ENCODE results near the gene ABCC1. TPM values are rescaled to one million over a fixed set of nuclear protein-coding genes. Genes with fewer than 3 reads are reported as not detected.

ABCC1 gene
- total and polyA plus RNA-seq, 2 donors from 2014 or later: 4.6 to 29.7 TPM

- no peaks in the 10 kb centered on the region for H3K9me3 ChIP-seq (ENCODE audit: control insufficient read depth in 2 of 3, insufficient read depth in 1 of 3, low read length in 3 of 3)
- intact Hi-C loops (cut with DNase I): no loop called here
- peaks cover 0 to 28% (median 5%) of the 10 kb centered on the region in 3 donors for H3K36me3 ChIP-seq (ENCODE audit: control insufficient read depth in 2 of 3, insufficient read depth in 3 of 3, low read length in 3 of 3)
- no peak for TF ChIP-seq CTCF (IDR thresholded peaks at IDR 0.05; ENCODE audit: borderline replicate concordance, extremely low read depth, insufficient read depth)
- no peak for FAIRE-seq
- no peaks in the 10 kb centered on the region for H3K27me3 ChIP-seq (ENCODE audit: control insufficient read depth, insufficient read depth, low read length)
- H3K27ac ChIP-seq (ENCODE audit: low read depth in 2 of 2, low read length in 2 of 2): no peak overlapping the region
- DNase-seq: peak in 1 of 5 donors; percentile 24
- no peaks in the 10 kb centered on the region for H3K4me1 ChIP-seq (ENCODE audit: control insufficient read depth in 2 of 3, insufficient read depth in 2 of 3, low read depth in 1 of 3, low read length in 3 of 3)
- H3K4me3 ChIP-seq (ENCODE audit: low read length in 3 of 3): no peak overlapping the region
- no peak overlapping the region for H3K9ac ChIP-seq (ENCODE audit: low read length in 3 of 3)
Measured at GRCh38 chr16:16191493-16192167, 242.2 kb downstream of the ABCC1 start.

Other genes with a start within 250 kb of the ABCC1 start
- gene MYH11, start 92.6 kb upstream of the ABCC1 start, total RNA-seq: 175 TPM
- 40.2 TPM for gene MYH11, start 92.6 kb upstream of the ABCC1 start, polyA plus RNA-seq (ENCODE audit: insufficient read depth, low read depth, low replicate concordance)
- gene CEP20, start 61.0 kb upstream of the ABCC1 start, total RNA-seq: 28.9 TPM
- 24.8 TPM for gene CEP20, start 61.0 kb upstream of the ABCC1 start, polyA plus RNA-seq (ENCODE audit: insufficient read depth, low read depth, low replicate concordance)

Data from kidney (tissue), 14 donors.